Gastrocnemius medialis (tissue), 4 donors: ENCODE measurements around the gene SLC9A1. TPM values are rescaled to one million over a fixed set of nuclear protein-coding genes. Genes with fewer than 3 reads are reported as not detected.

Experiments
- ATAC-seq, 2 donors: fragments of 150-250 bp; one replicate each; pipeline ENCODE4 v1.9.1; 2016
- DNase-seq, 2 donors: peaks; one replicate each; pipeline ENCODE4 v3.0.0-alpha.2; 2019
- H3K27ac ChIP-seq, 4 donors: fragments of 200-600 bp; sonication (generic); 1 replicate in 1 of 4; 2 replicates in 3 of 4; pipeline ENCODE4 v1.5.1; 2016 to 2018; ENCODE audit warnings: mild to moderate bottlenecking in 2 of 4, moderate library complexity in 1 of 4
- H3K27me3 ChIP-seq, 3 donors: fragments of 200-600 bp; sonication (generic) in 2 of 3; 1 replicate in 1 of 3; 2 replicates in 2 of 3; pipeline versions ENCODE4 v1.5.1 to v1.6.0; 2016 to 2019; ENCODE audit warnings: mild to moderate bottlenecking in 1 of 3, moderate library complexity in 1 of 3
- H3K36me3 ChIP-seq, 2 donors: fragments of 200-600 bp; sonication (generic) in 1 of 2; one replicate each; pipeline ENCODE4 v1.5.1; 2017 to 2018
- H3K4me1 ChIP-seq, 2 donors: fragments of 200-600 bp; sonication (generic) in 1 of 2; one replicate each; pipeline ENCODE4 v1.5.1; 2016 to 2017; ENCODE audit warnings: mild to moderate bottlenecking in 2 of 2
- H3K4me3 ChIP-seq, 4 donors: fragments of 200-600 bp; sonication (generic) in 3 of 4; 1 replicate in 1 of 4; 2 replicates in 3 of 4; pipeline ENCODE4 v1.5.1; 2016 to 2019; ENCODE audit warnings: mild to moderate bottlenecking in 2 of 4
- H3K9me3 ChIP-seq, 3 donors: fragments of 200-600 bp; sonication (generic) in 2 of 3; 1 replicate in 1 of 3; 2 replicates in 2 of 3; pipeline ENCODE4 v1.5.1; 2016 to 2019
- CTCF ChIP-seq, 5 experiments: fragments of 450-650 bp in 3 of 5; fragments of 200-600 bp in 2 of 5; sonication (generic) in 2 of 5; IDR thresholded peaks in 4 of 5; conservative IDR thresholded peaks in 1 of 5; 1 replicate in 4 of 5; 2 replicates in 1 of 5; pipeline ENCODE4 v1.5.1; 2016 to 2019; ENCODE audit warnings: antibody characterized with exemption in 5 of 5, mild to moderate bottlenecking in 3 of 5, moderate library complexity in 3 of 5
- POLR2A ChIP-seq, 2 donors: fragments of 450-650 bp; IDR thresholded peaks; one replicate each; pipeline ENCODE4 v1.6.1; 2017; ENCODE audit warnings: antibody characterized with exemption in 2 of 2, mild to moderate bottlenecking in 2 of 2, moderate library complexity in 2 of 2
- in situ Hi-C, 4 donors: fragments of 200-750 bp; cut with MboI; loops; one replicate each; pipeline versions ENCODE4 v1.15.0 to v1.8.0; 2017; ENCODE audit warnings: low sequenced_read_pairs in 4 of 4
- intact Hi-C: fragments of 100-400 bp; cut with DNase I; formaldehyde crosslinking; loops from one replicate; pipeline ENCODE4 v1.15.1; 2023; ENCODE audit warnings: low total_unique reads
- total RNA-seq, 4 donors: library from RNA; depleted of rRNA; stranded (reverse); fragments of >200 nt; gene quantifications; one replicate each; pipeline versions ENCODE4 v1.1.0 to v1.2.3, GENCODE V29; 2016

SLC9A1 gene
- total RNA-seq, 4 donors from 2014 or later = 2.5 to 4.3 (median 3.7) TPM

GRCh38 chr1:27150641-27151040, 4.3 kb downstream of the SLC9A1 start:
- in situ Hi-C loops (loop anchor here in 1 of 4 donors (5.0 kb wide), 1 partner anchor 38 kb away; no protein-coding TSS in a partner anchor), intact Hi-C loops (no loop called here)
- Histone ChIP-seq H3K27me3 (no peaks in the 10 kb centered on the region), H3K4me1 (peaks cover 73 to 80% of the 10 kb centered on the region in 2 donors), H3K36me3 (no peaks in the 10 kb centered on the region), H3K27ac (peak overlapping the region; percentile 48 to 72 (median 56)), H3K9me3 (no peaks in the 10 kb centered on the region), H3K4me3 (no peak overlapping the region)
- DNase-seq (no peak), ATAC-seq (no peak)
- TF ChIP-seq CTCF (IDR thresholded peaks at IDR 0.05 in 4 of 5, conservative IDR thresholded peaks at IDR 0.05 in 1 of 5) (no peak), POLR2A (IDR thresholded peaks at IDR 0.05) (no peak)

- ATAC-seq = peak in 1 of 2 donors; percentile 19
- Histone ChIP-seq H3K9me3 (no peaks in the 10 kb centered on the region), H3K27ac (peak overlapping the region; percentile 48 to 72 (median 56)), H3K4me3 (no peak overlapping the region), H3K4me1 (peaks cover 74 to 82% of the 10 kb centered on the region in 2 donors), H3K36me3 (no peaks in the 10 kb centered on the region), H3K27me3 (no peaks in the 10 kb centered on the region)
- intact Hi-C loops (no loop called here), in situ Hi-C loops (loop anchor here in 1 of 4 donors (5.0 kb wide), 1 partner anchor 38 kb away; no protein-coding TSS in a partner anchor)
- TF ChIP-seq CTCF (IDR thresholded peaks at IDR 0.05 in 4 of 5, conservative IDR thresholded peaks at IDR 0.05 in 1 of 5) (no peak), POLR2A (IDR thresholded peaks at IDR 0.05) (no peak)
- DNase-seq = peak in 1 of 2 donors; percentile 35
Measured at GRCh38 chr1:27150183-27150582, 4.7 kb downstream of the SLC9A1 start.

- Histone ChIP-seq H3K27ac (peak overlapping the region; percentile 48 to 72 (median 56)), H3K9me3 (no peaks in the 10 kb centered on the region), H3K4me1 (peaks cover 78 to 87% of the 10 kb centered on the region in 2 donors), H3K27me3 (no peaks in the 10 kb centered on the region), H3K4me3 (no peak overlapping the region), H3K36me3 (no peaks in the 10 kb centered on the region)
- intact Hi-C loops (no loop called here), in situ Hi-C loops (loop anchor here in 1 of 4 donors (5.0 kb wide), 1 partner anchor 37 kb away; no protein-coding TSS in a partner anchor)
- no peak for TF ChIP-seq POLR2A (IDR thresholded peaks at IDR 0.05)
- DNase-seq = no peak
- ATAC-seq = no peak
Measured at GRCh38 chr1:27149762-27150113, 5.2 kb downstream of the SLC9A1 start.

- Histone ChIP-seq H3K27me3 (no peaks in the 10 kb centered on the region), H3K4me3 (no peak overlapping the region), H3K36me3 (no peaks in the 10 kb centered on the region), H3K9me3 (no peaks in the 10 kb centered on the region), H3K4me1 (peaks cover 80 to 88% of the 10 kb centered on the region in 2 donors), H3K27ac (peak overlapping the region; percentile 48 to 72 (median 56))
- TF ChIP-seq CTCF (IDR thresholded peaks at IDR 0.05 in 4 of 5, conservative IDR thresholded peaks at IDR 0.05 in 1 of 5) = no peak
- TF ChIP-seq POLR2A (IDR thresholded peaks at IDR 0.05) = no peak
- ATAC-seq (no peak), DNase-seq (no peak)
- intact Hi-C loops = no loop called here
- in situ Hi-C loops = no loop called here
Measured at GRCh38 chr1:27149084-27149761, 5.7 kb downstream of the SLC9A1 start.

- ATAC-seq = no peak
- in situ Hi-C loops = no loop called here
- TF ChIP-seq POLR2A (IDR thresholded peaks at IDR 0.05) (no peak), CTCF (IDR thresholded peaks at IDR 0.05 in 4 of 5, conservative IDR thresholded peaks at IDR 0.05 in 1 of 5) (no peak)
- Histone ChIP-seq H3K4me1 (peaks cover 80 to 86% of the 10 kb centered on the region in 2 donors), H3K36me3 (no peaks in the 10 kb centered on the region), H3K27ac (peak overlapping the region; percentile 48 to 72 (median 56)), H3K9me3 (no peaks in the 10 kb centered on the region), H3K27me3 (no peaks in the 10 kb centered on the region), H3K4me3 (no peak overlapping the region)
- intact Hi-C loops = no loop called here
- no peak for DNase-seq
Measured at GRCh38 chr1:27148591-27148990, 6.3 kb downstream of the SLC9A1 start.
